Ovary (tissue), 3 donors: ENCODE results near the gene OMG.

ENCODE experiments used
- CTCF ChIP-seq, 3 donors: fragments of 450-650 bp in 2 of 3; fragments of 200-600 bp in 1 of 3; IDR thresholded peaks; one replicate each; pipeline versions ENCODE4 v1.5.1 to v1.8.0; 2016 to 2022; ENCODE audit warnings: antibody characterized with exemption in 3 of 3, mild to moderate bottlenecking in 1 of 3
- EP300 ChIP-seq: sonication (generic); formaldehyde crosslinking; IDR thresholded peaks from one replicate; pipeline ENCODE4 v1.6.1; 2017; ENCODE audit warnings: antibody characterized with exemption
- POLR2A ChIP-seq: fragments of 450-650 bp; IDR thresholded peaks from one replicate; pipeline ENCODE4 v1.6.1; 2017; ENCODE audit warnings: antibody characterized with exemption, mild to moderate bottlenecking, moderate library complexity
- donor health status: DM: no; HTN: no; CAD: no.

DNA sequence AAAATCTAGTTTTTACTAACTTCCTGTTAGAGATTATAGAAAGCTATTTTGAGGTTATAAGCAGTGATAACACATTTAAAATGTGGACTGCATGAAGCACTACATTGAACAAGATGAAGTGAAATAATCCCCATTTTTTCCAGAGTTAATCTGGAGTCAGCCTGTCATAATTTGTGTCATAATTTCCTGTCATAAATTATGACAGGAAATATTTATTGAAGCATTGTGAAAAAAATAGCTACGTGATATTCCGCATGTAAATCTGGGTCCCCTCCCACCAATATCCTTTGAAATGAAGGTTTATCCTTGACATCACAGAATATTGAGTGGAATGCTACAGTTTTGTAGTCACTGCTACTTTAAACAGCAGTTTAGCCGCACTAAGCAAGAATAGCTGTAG, 40.1 kb downstream of the OMG start:
- TF ChIP-seq CTCF (IDR thresholded peaks at IDR 0.05), result no peak
- no peak for TF ChIP-seq POLR2A
- no peak for TF ChIP-seq EP300
